HG03565 (cell line): Measurements from ENCODE around the gene SCAP.
"Not testable (repeated sequence)": the region's sequence is repeated elsewhere in the genome, so short reads cannot be mapped to it uniquely, and the experiment has no call there.

Source experiments
- ATAC-seq: cut with Tn5 transposase; IDR thresholded peaks from one replicate; pipeline ENCODE4 v1.9.1; 2021; ENCODE audit warnings: mild to moderate bottlenecking, moderate library complexity; ENCODE audit not compliant: unreplicated experiment

SCAP gene

GRCh38 chr3:47481763-47482162, 6.0 kb upstream of the SCAP start:
- ATAC-seq: not testable (repeated sequence)

- not testable (repeated sequence) for ATAC-seq
Measured at GRCh38 chr3:47480267-47480666, 4.5 kb upstream of the SCAP start.

GRCh38 chr3:47479826-47480160, 4.1 kb upstream of the SCAP start:
- no peak for ATAC-seq

GRCh38 chr3:47478022-47478421, 2.3 kb upstream of the SCAP start:
- ATAC-seq: no peak

GRCh38 chr3:47476644-47477199, 981 bp upstream of the SCAP start:
- no peak for ATAC-seq

GRCh38 chr3:47476330-47476626, 537 bp upstream of the SCAP start:
- no peak for ATAC-seq

GRCh38 chr3:47475029-47475569, 642 bp downstream of the SCAP start:
- ATAC-seq: no peak

- no peak for ATAC-seq
Measured at GRCh38 chr3:47473391-47473790, 2.4 kb downstream of the SCAP start.

- ATAC-seq: no peak
Measured at GRCh38 chr3:47469616-47470015, 6.1 kb downstream of the SCAP start.

GRCh38 chr3:47468315-47468714, 7.4 kb downstream of the SCAP start:
- ATAC-seq: not testable (repeated sequence)

GRCh38 chr3:47464588-47464987, 11.2 kb downstream of the SCAP start:
- ATAC-seq: no peak

GRCh38 chr3:47459534-47460085, 16.1 kb downstream of the SCAP start:
- not testable (repeated sequence) for ATAC-seq

GRCh38 chr3:47456984-47457383, 18.8 kb downstream of the SCAP start:
- ATAC-seq: no peak

GRCh38 chr3:47455806-47456452, 19.8 kb downstream of the SCAP start:
- ATAC-seq: no peak

- no peak for ATAC-seq
Measured at GRCh38 chr3:47452453-47453215, 23.1 kb downstream of the SCAP start.

- no peak for ATAC-seq
Measured at GRCh38 chr3:47444103-47444502, 31.6 kb downstream of the SCAP start.

- no peak for ATAC-seq
Measured at GRCh38 chr3:47443611-47443995, 32.1 kb downstream of the SCAP start.

- ATAC-seq: no peak
Measured at GRCh38 chr3:47441796-47442551, 33.8 kb downstream of the SCAP start.

GRCh38 chr3:47440131-47440530, 35.6 kb downstream of the SCAP start:
- no peak for ATAC-seq

- ATAC-seq: no peak
Measured at GRCh38 chr3:47436180-47436579, 39.6 kb downstream of the SCAP start.

GRCh38 chr3:47434849-47435248, 40.9 kb downstream of the SCAP start:
- no peak for ATAC-seq
